PFSK-1 (cell line): ENCODE results near the gene NFATC3.

Experiments
- FOXP2 ChIP-seq: optimal IDR thresholded peaks from 2 replicates; pipeline ENCODE3; 2011; ENCODE audit warnings: borderline replicate concordance, control low read depth, inconsistent platforms; ENCODE audit not compliant: insufficient read depth; ENCODE audit errors: extremely low read length, extremely low read depth
- POLR2AphosphoS5 ChIP-seq: IDR thresholded peaks from 2 replicates; pipeline ENCODE4 v1.6.1; 2012; ENCODE audit warnings: low read depth, mild to moderate bottlenecking, control low read depth, low read length, moderate library complexity
- SIN3A ChIP-seq: IDR thresholded peaks from 2 replicates; pipeline ENCODE4 v1.6.1; 2012; ENCODE audit warnings: mild to moderate bottlenecking, low read length, moderate library complexity, borderline replicate concordance; ENCODE audit not compliant: insufficient read depth
- TAF1 ChIP-seq: IDR thresholded peaks from 2 replicates; pipeline ENCODE4 v1.6.1; 2012; ENCODE audit warnings: low read length, control low read depth, borderline replicate concordance; ENCODE audit not compliant: insufficient read depth
- TF ChIP-seq, protein P1 (sequence below), 2 experiments: IDR thresholded peaks; 2 replicates each; pipeline versions ENCODE4 v1.6.1 to v1.8.0; 2011 to 2012; ENCODE audit warnings: low read depth in 2 of 2, low read length in 2 of 2, control low read depth in 1 of 2, inconsistent platforms in 1 of 2, mild to moderate bottlenecking in 1 of 2, moderate library complexity in 1 of 2; ENCODE audit not compliant: insufficient read depth in 1 of 2

NFATC3 gene

GRCh38 chr16:68200088-68200783 is 115.1 kb downstream of the NFATC3 start:
- TF ChIP-seq SIN3A (no peak), POLR2AphosphoS5 (no peak), TAF1 (no peak), FOXP2 (no peak)
- TF ChIP-seq, protein P1, sequence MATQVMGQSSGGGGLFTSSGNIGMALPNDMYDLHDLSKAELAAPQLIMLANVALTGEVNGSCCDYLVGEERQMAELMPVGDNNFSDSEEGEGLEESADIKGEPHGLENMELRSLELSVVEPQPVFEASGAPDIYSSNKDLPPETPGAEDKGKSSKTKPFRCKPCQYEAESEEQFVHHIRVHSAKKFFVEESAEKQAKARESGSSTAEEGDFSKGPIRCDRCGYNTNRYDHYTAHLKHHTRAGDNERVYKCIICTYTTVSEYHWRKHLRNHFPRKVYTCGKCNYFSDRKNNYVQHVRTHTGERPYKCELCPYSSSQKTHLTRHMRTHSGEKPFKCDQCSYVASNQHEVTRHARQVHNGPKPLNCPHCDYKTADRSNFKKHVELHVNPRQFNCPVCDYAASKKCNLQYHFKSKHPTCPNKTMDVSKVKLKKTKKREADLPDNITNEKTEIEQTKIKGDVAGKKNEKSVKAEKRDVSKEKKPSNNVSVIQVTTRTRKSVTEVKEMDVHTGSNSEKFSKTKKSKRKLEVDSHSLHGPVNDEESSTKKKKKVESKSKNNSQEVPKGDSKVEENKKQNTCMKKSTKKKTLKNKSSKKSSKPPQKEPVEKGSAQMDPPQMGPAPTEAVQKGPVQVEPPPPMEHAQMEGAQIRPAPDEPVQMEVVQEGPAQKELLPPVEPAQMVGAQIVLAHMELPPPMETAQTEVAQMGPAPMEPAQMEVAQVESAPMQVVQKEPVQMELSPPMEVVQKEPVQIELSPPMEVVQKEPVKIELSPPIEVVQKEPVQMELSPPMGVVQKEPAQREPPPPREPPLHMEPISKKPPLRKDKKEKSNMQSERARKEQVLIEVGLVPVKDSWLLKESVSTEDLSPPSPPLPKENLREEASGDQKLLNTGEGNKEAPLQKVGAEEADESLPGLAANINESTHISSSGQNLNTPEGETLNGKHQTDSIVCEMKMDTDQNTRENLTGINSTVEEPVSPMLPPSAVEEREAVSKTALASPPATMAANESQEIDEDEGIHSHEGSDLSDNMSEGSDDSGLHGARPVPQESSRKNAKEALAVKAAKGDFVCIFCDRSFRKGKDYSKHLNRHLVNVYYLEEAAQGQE (IDR thresholded peaks at IDR 0.05; ENCODE audit: insufficient read depth in 1 of 2, low read depth in 2 of 2, low read length in 2 of 2): no peak

DNA sequence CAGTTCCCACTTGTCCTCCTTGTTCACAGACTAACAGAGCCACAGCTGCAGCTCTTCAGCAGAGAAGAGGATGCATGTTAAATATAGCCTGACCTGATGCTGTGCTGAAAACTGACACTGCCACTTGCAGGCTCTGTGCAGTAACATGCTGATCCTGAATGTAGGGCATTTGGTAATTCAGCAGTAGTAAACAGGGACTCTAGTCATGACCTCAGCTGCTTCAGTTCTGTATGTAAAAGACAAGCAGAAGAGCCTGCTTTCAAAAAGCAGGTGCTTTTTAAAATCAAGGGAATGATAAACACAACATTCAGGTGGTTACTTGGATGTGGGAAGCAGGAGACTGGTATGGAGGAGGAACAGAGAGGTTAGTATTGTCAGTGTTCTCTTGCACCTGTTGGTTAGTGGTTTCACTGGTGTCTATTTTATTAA is 116.9 kb downstream of the NFATC3 start:
- TF ChIP-seq TAF1 (no peak), FOXP2 (no peak), SIN3A (no peak), POLR2AphosphoS5 (no peak)
- TF ChIP-seq, protein P1 (IDR thresholded peaks at IDR 0.05; ENCODE audit: insufficient read depth in 1 of 2, low read depth in 2 of 2, low read length in 2 of 2): no peak

GRCh38 chr16:68206245-68206644 is 121.1 kb downstream of the NFATC3 start:
- no peak for TF ChIP-seq SIN3A
- TF ChIP-seq, protein P1 (IDR thresholded peaks at IDR 0.05; ENCODE audit: insufficient read depth in 1 of 2, low read depth in 2 of 2, low read length in 2 of 2): no peak
- TF ChIP-seq POLR2AphosphoS5: no peak
- no peak for TF ChIP-seq FOXP2
- no peak for TF ChIP-seq TAF1

DNA sequence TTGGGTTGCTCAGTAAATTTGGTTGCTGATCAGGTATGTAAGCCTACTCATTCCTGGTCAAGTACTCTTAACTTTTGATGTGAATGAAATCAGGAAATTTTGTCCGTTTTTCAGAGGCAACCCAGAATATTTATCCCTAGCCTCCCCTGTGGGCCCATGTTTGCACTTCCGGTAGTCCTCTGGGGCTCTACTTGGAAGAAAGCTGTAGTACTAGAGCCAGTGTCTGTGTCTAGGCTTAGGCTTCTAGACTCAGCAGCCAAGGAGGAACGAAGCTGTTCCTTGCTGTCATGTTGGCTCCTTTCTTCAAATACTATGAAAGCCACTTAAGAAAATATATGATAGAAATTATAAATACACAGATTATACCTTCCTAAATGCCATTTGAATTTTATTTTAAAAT is 129.6 kb downstream of the NFATC3 start:
- TF ChIP-seq, protein P1 (IDR thresholded peaks at IDR 0.05; ENCODE audit: insufficient read depth in 1 of 2, low read depth in 2 of 2, low read length in 2 of 2): no peak
- TF ChIP-seq SIN3A: no peak
- no peak for TF ChIP-seq POLR2AphosphoS5
- no peak for TF ChIP-seq TAF1
- no peak for TF ChIP-seq FOXP2

DNA sequence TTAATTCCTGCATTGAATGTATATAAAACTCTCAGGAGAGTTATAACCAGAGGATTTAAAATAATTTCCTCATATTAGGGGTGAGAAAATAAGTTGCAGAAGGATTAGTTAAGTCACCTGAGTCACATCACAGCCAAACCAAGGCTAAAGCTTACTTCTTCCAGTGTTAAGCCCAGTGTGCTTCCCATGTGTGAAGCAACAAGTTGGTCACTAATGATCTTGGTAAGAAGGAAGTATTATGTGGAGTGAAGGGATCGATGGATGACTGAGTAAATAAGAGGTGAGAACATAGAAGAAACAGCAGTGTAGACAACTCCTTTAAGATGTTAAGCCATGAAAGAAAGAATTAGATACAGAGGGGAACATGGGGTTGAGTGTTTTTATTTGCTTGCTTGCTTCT is 130.1 kb downstream of the NFATC3 start:
- TF ChIP-seq POLR2AphosphoS5 (no peak), TAF1 (no peak), SIN3A (no peak)
